ENCODE data around the gene CAPN1.
"Not testable (repeated sequence)": the region's sequence is repeated elsewhere in the genome, so short reads cannot be mapped to it uniquely, and the experiment has no call there.

CAPN1 gene

DNA sequence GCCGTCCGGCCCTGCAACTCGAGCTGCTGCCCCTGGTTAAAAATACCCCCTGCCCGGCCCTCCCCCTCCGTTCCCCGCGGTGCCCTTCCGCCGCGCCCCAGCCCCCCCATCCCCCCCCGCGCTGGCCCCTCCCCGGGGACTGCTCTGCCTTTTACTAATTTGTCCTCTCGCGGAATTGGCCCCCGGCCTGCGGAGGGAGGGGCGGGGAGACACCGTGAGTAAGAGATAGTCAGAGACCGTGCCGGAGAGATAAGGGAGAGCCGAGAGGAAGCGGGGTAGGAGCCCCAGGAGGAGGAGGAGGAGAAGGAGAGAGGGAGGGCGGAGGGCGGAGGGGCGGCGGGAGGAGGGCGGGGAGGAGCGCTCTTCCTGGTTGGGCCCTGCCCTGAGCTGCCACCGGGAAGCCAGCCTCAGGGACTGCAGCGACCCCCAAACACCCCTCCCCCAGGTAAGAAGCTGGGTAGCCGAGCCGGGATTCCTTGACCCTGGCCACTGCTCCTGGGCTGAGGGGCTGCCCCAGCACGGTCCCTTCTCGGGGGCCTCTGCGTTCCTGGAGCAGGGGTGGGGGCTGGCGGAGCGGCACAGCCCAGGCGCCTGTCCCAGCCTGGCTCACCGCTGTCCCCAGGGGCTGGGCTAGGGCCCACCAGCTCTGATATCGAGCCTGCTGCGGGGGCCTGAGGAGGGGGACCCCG lies at the start of gene CAPN1:
Gene CAPN1 (plus strand): TSS at position 360 of the 689 bp plus-strand sequence. CDS start 774 bp downstream, outside the sequence.
- DNase-seq (ENCODE audit: low spot score), result peak; percentile 55

DNA sequence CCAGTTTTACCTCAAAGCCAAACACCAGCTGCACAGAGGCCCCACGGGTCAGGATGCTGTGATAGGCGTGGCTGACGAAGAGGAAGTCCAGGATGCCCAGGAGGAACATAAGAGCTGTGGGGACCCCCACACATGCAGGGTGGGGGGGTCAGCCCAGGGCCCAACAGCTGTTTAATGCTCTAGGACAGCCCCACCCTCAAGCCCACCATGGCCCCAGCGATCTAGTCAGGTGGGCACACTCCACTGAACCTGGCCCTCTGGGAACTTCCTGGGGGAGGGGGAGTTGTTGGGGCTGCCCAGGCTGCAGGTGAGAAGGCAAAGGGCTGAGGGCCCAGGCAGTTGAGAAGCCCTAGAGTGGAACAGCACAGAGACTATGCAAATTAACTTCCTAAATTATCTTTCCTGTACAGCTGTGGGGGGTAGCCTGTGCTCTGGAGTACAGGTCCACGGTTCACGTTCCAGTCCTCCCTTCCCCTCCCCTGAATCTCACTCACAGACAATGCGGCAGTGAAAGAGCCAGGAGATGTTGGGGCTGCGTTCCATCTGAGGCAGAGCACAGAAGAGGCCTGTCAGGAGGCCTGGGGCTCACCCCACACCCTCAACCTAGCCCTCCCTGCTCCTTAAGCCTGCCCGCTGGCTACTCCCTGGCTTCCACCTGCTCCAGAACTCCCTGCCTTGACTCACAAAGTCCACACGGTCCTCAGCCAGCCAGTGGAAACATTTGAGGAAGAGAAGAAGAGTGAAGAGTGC lies 49.3 kb upstream of the CAPN1 start:
- no peak for DNase-seq (ENCODE audit: low spot score)

DNA sequence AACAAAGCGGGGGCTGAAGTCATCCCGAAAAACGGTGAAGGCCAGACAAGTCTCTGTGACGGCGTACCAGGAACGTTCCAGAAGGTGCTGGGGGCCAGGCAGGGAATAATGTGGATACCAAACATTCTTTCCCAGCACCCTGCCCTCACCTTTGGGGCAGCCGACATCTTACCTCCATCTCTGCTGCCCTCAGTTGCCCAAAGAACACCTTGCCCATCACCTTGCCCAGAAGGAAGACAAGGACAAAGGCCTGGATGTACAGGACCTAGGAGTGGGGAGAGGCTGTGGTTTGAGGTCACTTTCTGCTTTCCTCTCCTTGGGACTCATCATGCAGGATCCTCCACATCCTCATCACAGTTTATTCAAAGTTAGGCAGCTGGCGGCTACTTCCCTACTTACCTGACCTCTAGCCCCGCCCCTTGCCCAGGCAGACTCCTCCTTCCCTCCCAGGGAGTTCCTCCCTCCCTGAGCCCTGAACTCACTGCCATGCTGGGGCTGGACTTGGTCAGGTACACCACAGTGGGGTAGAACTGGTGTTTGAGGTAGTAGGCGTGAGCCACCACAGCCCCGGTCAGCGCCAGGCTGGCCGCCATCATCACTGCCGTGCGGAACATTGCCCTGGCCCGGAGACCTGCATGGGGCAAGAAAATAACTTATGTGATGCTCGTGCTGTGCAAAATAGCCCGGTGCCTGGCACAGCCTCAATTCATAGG lies 48.6 kb upstream of the CAPN1 start:
- DNase-seq (ENCODE audit: low spot score), result no peak

DNA sequence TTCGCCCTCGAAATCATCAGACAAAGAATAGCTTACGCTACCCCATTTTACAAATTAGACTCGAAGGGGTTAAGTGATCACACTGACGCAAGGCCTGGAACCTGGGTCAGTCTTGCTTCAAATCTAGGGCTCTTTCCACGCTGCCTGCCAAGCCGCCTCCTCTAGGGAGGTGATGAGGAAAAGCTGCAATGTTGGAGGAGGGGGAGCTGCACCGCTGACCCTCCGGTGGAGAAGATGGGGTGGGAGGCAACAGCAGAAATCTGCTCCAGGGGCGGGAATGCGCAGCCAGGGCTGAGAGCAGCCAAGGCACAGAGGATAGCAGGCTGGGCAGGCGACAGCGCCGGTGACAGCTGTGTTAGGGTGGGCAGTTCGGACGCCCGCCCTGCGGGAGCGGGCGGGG lies 48.0 kb upstream of the CAPN1 start:
- no peak for DNase-seq (ENCODE audit: low spot score)

DNA sequence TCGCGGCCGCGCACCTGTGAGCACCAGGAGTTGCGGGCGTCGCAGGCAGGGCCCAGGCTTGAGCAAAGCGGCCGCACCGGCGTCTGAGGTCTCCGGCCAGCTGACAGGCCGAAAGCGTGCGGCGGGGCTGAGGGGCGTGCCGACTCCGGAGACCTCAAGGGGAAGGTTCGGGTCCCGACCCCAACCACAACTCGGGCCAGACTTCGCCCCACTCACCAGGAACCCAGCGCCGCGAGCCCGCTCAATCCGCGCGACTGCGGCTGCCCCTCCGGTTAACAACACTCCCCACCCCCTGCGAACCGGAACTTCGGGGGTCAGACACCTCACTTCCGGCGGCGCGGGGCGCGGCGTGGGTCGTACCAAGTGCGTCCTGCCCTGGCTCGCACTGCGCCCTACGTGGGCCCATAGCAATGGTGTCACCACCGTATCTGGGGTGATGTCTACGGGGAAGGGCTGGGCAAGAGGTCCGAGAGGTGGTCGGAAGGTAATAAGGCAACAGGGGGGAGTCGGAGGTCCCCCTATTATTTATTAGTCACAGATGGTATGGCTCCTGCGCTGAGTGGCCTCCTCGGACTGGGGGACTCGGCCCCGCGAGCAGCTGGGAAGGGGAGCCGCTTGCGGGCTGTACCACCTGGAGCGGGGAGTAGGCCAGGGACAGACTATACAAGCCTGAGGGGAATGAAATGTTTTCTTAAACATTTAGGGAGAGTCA lies 47.3 kb upstream of the CAPN1 start, which contains the start of gene SYVN1:
Gene SYVN1 (minus strand): TSS at position 280 of the 712 bp plus-strand sequence. CDS start 918 bp downstream, outside the sequence.
- peak; percentile 89 for DNase-seq (ENCODE audit: low spot score)

DNA sequence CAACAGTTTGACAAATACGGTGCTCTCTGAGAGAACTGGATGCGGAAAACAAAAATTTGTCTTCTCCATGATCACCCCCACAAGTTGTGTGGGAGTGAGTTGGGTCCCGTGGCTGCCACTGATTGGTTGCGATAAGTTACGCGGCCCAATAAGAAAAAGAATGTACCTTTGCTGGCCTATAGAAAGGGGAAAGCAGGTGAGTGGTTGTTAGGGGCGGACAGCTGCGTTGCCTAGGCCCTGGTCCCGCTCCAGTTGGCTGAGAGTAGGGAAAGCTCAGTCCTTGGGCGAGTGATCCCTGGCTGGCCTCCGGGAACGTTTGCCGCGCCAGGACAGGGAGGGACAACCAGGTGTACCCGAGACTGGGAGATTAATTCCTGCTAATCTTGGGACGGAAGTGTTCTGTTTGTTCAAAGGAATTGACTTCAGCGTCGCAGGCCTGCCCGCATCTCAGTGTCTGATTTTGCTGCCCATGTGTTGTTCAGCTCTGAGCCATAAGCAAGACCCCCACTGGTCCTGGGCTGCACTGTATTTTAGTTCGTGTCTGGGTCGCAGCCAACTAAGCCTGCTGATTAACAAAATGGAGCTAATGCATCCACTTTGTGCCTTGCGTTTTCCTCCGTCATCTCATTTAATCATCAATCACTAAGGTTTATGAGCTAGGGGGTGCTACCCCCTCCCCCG lies 46.6 kb upstream of the CAPN1 start:
- DNase-seq (ENCODE audit: low spot score), result peak; percentile 99

DNA sequence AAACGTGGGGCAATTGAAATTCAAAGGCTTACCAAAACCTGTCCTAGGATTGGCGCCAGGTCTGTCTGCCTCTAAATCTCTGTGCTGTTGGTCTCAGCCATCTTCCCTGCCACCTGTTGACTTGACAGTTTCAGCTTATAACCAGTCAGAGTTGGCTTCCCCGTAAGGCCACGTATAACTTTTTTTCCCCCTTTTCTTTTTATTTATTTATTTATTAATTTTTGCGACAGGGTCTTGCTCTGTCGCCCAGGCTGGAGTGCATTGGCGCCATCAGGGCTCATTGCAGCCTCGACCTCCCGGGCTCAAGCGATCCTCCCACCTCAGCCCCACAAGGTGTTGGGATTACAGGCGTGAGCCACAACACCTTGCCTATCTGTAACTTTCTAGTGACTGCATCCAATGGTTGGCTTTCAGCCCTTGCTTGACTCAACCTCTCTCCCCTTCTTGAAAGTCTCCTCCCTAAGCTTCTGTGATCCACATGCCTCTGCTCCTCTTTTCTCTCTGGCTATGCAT lies 46.0 kb upstream of the CAPN1 start:
- peak; percentile 48 for DNase-seq (ENCODE audit: low spot score)

DNA sequence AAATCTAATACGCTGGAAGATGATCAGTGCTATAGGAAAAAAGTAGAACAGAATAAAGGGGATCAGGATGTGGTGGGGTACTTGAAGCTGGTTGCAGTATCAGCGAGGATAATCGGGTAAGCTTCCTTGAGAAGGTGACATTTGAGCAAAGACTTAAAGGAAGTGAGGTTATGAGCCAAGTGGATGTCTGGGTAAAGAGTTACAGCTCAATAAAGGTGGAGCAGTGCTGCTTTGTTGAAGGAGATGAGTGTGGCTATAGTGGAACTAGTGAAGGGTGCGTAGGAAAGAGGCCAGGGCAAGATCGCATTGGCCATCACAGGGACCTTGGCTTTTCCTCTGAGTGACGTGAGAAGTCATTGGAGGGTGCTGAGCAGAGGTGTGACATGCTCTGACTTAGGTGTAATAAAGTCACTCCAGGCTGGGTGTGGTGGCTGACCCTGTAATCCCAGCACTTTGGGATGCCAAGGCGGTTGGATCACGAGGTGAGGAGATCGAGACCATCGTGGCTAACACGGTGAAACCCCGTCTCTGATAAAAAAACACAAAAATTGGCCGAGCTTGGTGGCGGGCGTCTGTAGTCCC lies 45.1 kb upstream of the CAPN1 start:
- DNase-seq (ENCODE audit: low spot score), result no peak

DNA sequence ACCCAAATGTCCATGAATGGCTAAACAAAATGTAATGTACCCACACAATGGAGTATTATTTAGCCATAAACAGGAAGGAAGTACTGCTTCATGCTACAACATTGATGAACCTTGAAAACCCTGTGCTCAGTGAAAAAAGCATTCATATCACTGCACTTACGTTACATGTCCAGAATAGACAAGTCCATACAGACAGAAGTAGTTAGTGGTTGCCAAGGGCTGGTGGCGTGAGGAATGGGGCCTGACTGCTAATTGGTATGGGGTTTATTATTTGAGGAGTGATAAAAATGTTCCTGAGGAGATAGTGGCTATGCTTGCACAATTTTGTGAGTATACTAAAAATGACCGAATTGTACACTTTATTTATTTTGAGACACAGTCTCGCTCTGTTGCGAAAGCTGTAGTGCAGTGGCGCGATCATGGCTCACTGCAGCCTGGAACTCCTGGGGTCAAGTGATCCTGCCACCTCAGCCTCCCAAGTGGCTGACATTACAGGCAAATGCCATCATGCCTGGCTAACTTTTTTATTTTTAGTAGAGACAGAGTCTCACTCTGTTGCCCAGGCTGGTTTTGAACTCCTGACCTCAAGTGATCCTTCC lies 39.7 kb upstream of the CAPN1 start:
- no peak for DNase-seq (ENCODE audit: low spot score)

DNA sequence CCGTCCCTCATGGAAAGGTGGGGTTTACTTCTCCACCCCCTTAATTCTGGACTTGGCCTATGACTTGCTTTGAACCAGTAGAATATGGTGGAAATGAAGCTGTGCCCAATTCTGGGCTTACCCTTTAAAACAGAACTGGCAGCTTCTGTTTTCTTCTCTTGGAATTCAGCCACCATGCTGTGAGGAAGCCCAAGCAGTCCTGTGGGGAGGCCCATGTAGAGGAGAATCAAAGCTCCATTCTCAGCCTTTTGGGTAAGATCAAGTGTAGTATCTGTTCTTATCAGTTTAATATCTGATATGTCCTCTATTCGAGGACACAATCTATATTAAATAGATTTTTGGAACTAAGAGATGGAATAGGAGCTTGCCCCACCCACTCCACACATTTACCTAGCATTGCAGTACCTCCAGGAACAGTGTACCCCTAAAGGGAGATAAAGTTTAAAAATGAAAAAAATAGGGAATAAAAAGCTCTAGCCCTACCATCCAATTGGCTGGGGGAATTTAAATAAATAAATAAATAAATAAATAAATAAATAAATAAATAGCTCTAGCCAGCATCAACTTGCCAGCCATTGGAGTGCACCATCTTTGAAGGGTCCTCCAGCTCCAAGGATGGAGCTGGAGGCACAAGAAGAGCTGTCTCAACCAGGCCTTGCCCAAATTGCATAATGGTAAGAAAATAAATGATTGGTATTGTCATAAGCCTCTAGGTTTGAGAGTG lies 34.2 kb upstream of the CAPN1 start:
- DNase-seq (ENCODE audit: low spot score), result no peak

DNA sequence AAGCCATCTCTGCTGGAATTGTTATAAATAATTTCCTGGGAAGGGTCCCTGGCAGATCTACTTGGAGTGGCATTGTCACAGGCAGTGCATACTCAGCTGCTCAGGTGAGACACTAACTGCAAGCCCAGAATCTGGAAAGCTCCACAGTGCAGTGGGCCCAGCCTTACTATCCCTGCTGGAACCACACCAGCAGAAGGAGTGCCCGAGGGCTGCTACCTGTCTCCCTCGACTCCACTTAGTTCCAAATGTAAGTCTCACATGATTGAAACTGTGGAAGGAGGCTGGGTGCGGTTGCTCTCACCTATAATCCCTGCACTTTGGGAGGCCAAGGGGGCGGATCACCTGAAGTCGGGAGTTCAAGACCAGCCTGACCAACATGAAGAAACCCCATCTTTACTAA lies 33.1 kb upstream of the CAPN1 start:
- no peak for DNase-seq (ENCODE audit: low spot score)

DNA sequence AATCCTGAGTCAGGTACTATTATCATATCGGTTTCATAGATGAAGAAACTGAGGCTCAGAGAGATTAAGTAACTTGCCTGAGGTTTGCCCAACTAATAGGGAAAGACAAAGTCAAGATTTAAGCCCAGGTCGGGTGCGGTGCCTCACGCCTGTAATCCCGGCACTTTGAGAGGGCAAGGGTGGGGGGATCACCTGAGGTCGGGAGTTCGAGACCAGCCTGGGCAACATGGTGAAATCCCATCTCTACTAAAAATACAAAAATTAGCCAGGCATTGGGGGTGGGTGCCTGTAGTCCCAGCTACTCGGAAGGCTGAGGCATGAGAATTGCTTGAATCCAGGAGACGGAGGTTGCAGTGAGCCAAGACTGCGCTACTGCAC lies 31.6 kb upstream of the CAPN1 start:
- not testable (repeated sequence) for DNase-seq (ENCODE audit: low spot score)

DNA sequence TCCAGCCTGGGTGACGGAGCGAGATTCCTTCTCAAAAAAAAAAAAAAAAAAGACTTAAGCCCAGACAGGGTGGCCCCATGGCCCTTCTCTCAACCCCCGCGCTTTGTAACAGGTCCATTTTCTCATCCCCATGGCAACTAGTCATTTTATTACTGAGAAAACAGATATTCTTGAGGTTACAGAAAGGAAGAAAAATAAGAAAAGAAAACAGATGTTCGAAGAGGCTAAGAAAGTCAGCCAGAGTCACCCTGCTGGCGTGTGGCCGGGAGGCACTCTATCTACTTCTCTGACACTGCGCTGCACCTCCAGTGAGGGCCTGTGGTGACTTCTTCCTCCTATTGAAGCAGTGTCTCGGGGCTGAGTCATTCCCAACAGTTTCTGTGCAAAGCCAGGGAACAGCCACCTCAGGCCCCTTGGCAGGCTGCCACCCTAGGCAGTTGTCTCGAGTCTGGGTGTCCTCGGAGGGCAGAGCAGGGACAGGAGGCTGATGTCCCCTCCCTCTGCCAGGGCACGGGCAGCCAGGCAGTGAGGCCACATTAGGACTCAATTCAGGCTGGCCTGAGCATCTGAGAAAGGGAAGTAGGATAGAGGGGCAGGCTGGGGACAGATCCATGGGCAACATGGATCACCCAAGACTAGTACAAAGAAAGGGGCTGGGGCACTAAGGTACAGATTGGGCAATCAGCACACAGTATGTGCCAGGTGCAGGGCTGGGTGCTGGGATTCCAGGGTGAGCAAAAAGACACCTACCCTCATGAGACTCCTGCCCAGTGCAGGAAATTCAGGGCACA lies 31.0 kb upstream of the CAPN1 start:
- peak; percentile 22 for DNase-seq (ENCODE audit: low spot score)

DNA sequence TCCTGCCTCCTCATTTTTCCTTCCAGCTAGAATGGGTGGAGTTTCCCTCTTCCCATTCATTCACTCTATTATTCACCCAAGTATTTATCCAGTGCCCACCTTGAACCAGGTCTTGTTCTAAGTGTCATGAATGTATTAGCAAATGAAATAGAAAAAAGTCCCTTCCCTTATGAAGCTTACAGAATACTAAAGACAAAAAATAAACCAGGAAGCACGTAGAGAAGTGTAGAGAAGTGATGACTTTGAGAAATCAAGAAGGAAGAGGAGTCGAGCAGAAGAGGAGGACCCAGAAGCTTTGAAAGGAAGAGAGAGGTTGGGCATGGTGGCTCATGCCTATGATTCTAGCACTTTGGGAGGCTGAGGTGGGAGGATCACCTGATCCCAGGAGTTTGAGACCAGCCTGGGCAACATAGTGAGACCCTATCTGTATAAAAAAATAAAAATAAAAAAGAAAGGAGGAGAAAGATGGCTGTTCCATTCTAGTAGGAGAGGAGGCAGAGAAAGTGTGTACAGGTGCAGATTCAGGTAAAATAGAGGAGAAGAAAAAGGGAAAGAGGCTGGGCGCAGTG lies 30.3 kb upstream of the CAPN1 start:
- no peak for DNase-seq (ENCODE audit: low spot score)

DNA sequence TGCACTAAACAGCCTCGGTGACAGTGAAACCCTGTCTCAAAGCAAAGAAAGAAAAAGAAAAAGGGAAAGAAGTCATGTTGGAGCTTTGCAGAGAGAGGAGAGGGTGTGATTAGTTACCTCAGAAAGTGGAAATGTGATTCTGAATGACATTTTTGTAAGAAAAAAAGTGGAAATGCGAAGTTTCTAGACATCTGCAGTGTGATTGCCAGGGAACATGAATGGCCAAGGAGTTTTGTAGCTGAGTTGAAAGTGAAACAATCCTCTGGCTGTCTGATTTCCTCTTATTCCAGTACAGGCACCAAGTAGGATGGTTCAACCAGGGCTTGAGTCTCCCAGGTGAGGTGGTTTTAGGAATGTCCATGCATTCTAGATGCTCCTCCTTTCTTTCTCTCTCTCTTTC lies 29.6 kb upstream of the CAPN1 start:
- DNase-seq (ENCODE audit: low spot score), result no peak

DNA sequence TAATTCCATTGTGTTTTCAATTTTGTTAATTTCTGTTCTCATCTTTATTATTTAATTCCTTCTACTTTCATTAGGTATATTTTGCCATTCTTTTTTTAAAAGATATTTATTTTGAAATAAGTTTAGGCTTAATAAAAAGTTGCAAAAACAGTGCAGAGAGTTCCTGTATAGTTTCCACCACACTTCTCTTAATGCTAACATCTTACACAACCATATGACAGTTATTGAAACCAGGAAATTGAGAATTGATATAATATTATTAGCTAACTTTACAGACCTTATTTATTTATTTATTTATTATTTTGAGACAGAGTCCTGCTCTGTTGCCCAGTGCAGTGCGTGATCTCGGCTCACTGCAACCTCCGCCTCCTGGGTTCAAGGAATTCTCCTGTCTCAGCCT lies 25.5 kb upstream of the CAPN1 start:
- DNase-seq (ENCODE audit: low spot score), result no peak

DNA sequence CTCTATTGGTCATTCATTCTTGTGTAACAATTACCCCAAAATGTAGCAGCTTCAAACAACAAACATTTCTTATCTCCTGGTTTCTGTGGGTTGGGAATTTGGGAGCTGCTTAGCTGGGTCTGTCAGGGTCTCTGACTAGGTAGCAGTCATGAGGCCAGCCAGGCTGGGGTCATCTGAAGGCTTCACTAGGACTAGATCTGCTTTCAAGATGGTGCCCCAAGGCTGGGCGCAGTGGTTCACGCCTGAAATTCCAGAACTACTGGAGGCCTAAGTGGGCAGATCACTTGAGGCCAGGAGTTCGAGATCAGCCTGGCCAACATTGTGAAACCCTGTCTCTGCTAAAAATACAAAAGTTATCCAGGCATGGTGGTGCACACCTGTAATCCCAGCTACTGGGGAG lies 24.8 kb upstream of the CAPN1 start:
- no peak for DNase-seq (ENCODE audit: low spot score)

DNA sequence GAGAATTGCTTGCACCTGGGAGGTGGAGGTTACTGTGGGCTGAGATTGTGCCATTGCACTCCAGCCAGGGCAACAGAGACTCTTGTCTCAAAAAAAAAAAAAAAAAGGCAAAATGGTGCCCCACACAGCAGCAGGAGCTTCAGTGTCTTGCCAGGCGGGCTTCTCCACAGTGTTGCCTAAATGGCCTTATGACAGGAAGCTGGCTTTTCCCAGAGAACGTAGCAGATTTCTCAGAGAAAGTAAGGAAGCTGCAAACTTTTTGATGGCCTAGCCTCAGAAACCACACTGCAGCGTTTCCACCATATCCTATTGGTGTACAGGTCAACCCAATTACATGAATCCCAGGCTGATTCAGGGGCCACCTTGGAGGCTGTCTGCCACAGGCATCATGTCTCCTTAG lies 24.4 kb upstream of the CAPN1 start:
- DNase-seq (ENCODE audit: low spot score), result no peak

DNA sequence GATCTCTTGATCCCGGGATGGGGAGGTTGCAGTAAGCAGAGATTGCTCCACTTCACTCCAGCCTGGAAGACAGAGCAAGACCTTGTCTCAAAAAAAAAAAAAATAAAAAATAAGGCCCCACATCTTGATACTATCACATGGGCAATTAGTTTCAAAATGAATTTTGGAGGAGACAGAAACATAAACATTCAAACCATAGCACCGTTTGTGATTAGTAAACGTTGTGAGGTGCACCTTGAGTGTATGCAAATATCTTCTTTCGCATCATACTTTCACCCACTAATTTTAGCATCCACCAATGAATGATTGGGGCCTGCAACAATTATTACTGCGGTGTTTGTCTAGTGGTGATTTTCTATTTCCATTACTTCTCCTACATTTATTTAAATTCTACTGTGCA lies 22.7 kb upstream of the CAPN1 start:
- DNase-seq (ENCODE audit: low spot score), result no peak

All from cerebellar cortex (tissue), 1 donor.